ENCODE data around the gene LENEP.

Gene LENEP

GRCh38 chr1:155015527-155016230 lies 22.3 kb downstream of the LENEP start:
- in situ Hi-C loops (cut with MboI; ENCODE audit: low sequenced_read_pairs, unreplicated experiment), result no loop called here
- no peak for TF ChIP-seq CTCF (IDR thresholded peaks at IDR 0.05; ENCODE audit: borderline replicate concordance, control extremely low read depth, extremely low read depth, insufficient read depth, missing control alignments)
- DNase-seq (ENCODE audit: low spot score), result no peak

GRCh38 chr1:155016231-155016831 lies 22.9 kb downstream of the LENEP start:
- in situ Hi-C loops (cut with MboI; ENCODE audit: low sequenced_read_pairs, unreplicated experiment), result no loop called here
- DNase-seq (ENCODE audit: low spot score), result no peak
- TF ChIP-seq CTCF (IDR thresholded peaks at IDR 0.05; ENCODE audit: borderline replicate concordance, control extremely low read depth, extremely low read depth, insufficient read depth, missing control alignments), result no peak

GRCh38 chr1:155017041-155017945 lies 23.9 kb downstream of the LENEP start:
- peak; percentile 90 for DNase-seq (ENCODE audit: low spot score)

GRCh38 chr1:155017946-155018316 lies 24.5 kb downstream of the LENEP start:
- TF ChIP-seq CTCF (IDR thresholded peaks at IDR 0.05; ENCODE audit: borderline replicate concordance, control extremely low read depth, extremely low read depth, insufficient read depth, missing control alignments), result no peak
- DNase-seq (ENCODE audit: low spot score), result peak; percentile 66
- in situ Hi-C loops (cut with MboI; ENCODE audit: low sequenced_read_pairs, unreplicated experiment), result no loop called here

More at GRCh38 chr1:155017041-155017945, 23.9 kb downstream of the LENEP start:
- in situ Hi-C loops (cut with MboI; ENCODE audit: low sequenced_read_pairs, unreplicated experiment), result no loop called here
- TF ChIP-seq CTCF (IDR thresholded peaks at IDR 0.05; ENCODE audit: borderline replicate concordance, control extremely low read depth, extremely low read depth, insufficient read depth, missing control alignments), result peak; percentile 100

- in situ Hi-C loops (cut with MboI; ENCODE audit: low sequenced_read_pairs, unreplicated experiment), result no loop called here
- TF ChIP-seq CTCF (IDR thresholded peaks at IDR 0.05; ENCODE audit: borderline replicate concordance, control extremely low read depth, extremely low read depth, insufficient read depth, missing control alignments), result no peak
- DNase-seq (ENCODE audit: low spot score), result no peak
Observed at GRCh38 chr1:155018617-155019348, 25.4 kb downstream of the LENEP start.

All from GM13976 (cell line).